Right lobe of liver (tissue), 4 donors: ENCODE measurements around the gene LZTR1.

Source experiments
- POLR2A ChIP-seq: fragments of 450-650 bp; IDR thresholded peaks from one replicate; pipeline ENCODE4 v1.6.1; 2017; ENCODE audit warnings: antibody characterized with exemption, mild to moderate bottlenecking
- TF ChIP-seq, protein P1 (sequence below), 4 donors: fragments of 200-600 bp in 3 of 4; fragments of 450-650 bp in 1 of 4; IDR thresholded peaks; one replicate each; pipeline versions ENCODE4 v1.5.1 to v1.8.0; 2016 to 2022; ENCODE audit warnings: antibody characterized with exemption in 4 of 4, mild to moderate bottlenecking in 2 of 4
- donor health status: DM: no; HTN: no; CAD: no.
- donor health status: DM: no; HTN: no; CAD: no.
- donor health status: DM: no; HTN: yes; CAD: no.

DNA sequence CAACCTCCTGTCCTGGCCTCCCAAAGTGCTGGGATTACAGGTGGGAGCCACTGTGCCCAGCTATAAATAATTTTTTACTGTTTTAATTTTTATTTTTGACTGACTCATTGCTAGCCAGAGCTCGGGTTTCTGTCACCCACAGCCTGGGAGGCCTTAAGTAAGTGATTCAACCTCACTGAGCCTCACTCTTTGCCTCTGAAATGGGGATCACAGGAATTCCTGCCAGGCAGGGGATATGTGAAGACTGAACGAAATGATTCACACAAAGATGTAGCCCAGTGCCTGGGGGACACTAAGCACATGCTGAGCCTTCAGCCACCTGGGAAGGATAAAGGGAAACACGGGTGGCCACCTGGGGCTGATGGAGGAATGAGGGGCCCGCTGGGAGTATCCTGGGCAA is 59.8 kb downstream of the LZTR1 start:
- TF ChIP-seq, protein P1, sequence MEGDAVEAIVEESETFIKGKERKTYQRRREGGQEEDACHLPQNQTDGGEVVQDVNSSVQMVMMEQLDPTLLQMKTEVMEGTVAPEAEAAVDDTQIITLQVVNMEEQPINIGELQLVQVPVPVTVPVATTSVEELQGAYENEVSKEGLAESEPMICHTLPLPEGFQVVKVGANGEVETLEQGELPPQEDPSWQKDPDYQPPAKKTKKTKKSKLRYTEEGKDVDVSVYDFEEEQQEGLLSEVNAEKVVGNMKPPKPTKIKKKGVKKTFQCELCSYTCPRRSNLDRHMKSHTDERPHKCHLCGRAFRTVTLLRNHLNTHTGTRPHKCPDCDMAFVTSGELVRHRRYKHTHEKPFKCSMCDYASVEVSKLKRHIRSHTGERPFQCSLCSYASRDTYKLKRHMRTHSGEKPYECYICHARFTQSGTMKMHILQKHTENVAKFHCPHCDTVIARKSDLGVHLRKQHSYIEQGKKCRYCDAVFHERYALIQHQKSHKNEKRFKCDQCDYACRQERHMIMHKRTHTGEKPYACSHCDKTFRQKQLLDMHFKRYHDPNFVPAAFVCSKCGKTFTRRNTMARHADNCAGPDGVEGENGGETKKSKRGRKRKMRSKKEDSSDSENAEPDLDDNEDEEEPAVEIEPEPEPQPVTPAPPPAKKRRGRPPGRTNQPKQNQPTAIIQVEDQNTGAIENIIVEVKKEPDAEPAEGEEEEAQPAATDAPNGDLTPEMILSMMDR (IDR thresholded peaks at IDR 0.05): no peak
- no peak for TF ChIP-seq POLR2A
